ENCODE measurements around the gene TIMP2. TPM values are rescaled to one million over a fixed set of nuclear protein-coding genes. Genes with fewer than 3 reads are reported as not detected.

The TIMP2 gene
- total and polyA plus RNA-seq, 2 donors from 2014 or later: 72.1 to 172 TPM

DNA sequence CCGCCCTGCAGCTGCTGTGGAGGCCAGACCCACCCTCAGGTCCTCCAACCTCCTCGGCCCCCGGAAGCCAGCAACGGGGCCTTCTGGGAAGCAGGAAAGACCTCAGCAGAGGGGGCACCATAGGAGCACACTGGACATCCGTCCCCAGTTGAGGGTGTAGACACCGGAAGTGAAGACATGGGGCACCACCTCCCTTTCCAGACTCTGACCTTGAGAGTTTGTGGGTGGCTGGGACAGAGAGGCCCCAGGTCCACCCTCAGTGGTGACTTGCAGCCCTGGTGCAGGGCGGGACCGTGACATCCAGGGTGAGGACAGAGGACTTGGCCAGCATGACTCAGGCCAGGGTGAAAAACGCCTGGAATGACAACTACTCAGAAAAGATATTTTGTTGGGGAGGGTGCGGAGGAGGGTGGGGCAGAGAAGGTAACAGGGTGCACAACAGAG lies 42.1 kb downstream of the TIMP2 start:
- peaks cover 0 to 29% (median 4%) of the 10 kb centered on the region in 3 donors for H3K4me1 ChIP-seq (ENCODE audit: control insufficient read depth in 2 of 3, insufficient read depth in 2 of 3, low read depth in 1 of 3, low read length in 3 of 3)
- no peak for FAIRE-seq
- peak overlapping the region in 1 of 3 donors; percentile 51 for H3K9ac ChIP-seq (ENCODE audit: low read length in 3 of 3)

DNA sequence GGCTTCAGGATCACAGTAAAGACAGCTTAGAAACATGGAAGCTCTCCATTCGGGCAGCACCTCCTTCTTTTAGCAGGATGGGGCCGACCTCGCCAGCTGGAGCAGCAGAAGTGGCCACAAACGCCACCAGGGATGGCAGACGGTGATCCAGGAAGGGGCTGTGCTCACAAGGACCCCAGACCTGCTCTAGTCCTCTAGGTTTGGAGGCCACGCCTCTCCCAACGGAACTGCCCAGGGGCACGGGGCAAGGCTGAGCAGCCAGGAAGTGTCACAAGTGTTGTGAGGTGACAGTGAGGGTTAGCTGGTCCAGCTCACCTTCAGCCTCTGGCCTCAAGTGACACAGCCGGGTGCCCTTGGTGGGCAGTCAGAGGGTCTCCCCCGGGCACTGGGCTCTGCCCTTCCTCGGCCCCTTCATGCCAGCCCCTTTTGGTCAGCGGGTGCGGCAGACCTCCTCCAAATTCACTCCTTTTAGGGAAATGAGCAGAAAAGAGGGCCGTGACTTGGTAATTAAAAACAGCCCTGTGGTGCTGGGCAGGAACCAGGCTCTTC lies 42.6 kb downstream of the TIMP2 start:
- FAIRE-seq (no peak), DNase-seq (peak in 1 of 5 donors; percentile 82)
- H3K4me1 ChIP-seq (ENCODE audit: control insufficient read depth in 2 of 3, insufficient read depth in 2 of 3, low read depth in 1 of 3, low read length in 3 of 3): peaks cover 0 to 29% (median 4%) of the 10 kb centered on the region in 3 donors
- H3K36me3 ChIP-seq (ENCODE audit: control insufficient read depth in 2 of 3, insufficient read depth in 3 of 3, low read length in 3 of 3): no peaks in the 10 kb centered on the region
- H3K9ac ChIP-seq (ENCODE audit: low read length in 3 of 3): peak overlapping the region in 1 of 3 donors; percentile 51
- H3K4me3 ChIP-seq (ENCODE audit: low read length in 3 of 3): no peak overlapping the region
- peak overlapping the region; percentile 77 to 91 for H3K27ac ChIP-seq (ENCODE audit: low read depth in 2 of 2, low read length in 2 of 2)
- no peaks in the 10 kb centered on the region for H3K9me3 ChIP-seq (ENCODE audit: control insufficient read depth in 2 of 3, insufficient read depth in 1 of 3, low read length in 3 of 3)
- H3K27me3 ChIP-seq (ENCODE audit: control insufficient read depth, insufficient read depth, low read length): no peaks in the 10 kb centered on the region
- intact Hi-C loops (cut with DNase I): no loop called here
- TF ChIP-seq, protein P1, sequence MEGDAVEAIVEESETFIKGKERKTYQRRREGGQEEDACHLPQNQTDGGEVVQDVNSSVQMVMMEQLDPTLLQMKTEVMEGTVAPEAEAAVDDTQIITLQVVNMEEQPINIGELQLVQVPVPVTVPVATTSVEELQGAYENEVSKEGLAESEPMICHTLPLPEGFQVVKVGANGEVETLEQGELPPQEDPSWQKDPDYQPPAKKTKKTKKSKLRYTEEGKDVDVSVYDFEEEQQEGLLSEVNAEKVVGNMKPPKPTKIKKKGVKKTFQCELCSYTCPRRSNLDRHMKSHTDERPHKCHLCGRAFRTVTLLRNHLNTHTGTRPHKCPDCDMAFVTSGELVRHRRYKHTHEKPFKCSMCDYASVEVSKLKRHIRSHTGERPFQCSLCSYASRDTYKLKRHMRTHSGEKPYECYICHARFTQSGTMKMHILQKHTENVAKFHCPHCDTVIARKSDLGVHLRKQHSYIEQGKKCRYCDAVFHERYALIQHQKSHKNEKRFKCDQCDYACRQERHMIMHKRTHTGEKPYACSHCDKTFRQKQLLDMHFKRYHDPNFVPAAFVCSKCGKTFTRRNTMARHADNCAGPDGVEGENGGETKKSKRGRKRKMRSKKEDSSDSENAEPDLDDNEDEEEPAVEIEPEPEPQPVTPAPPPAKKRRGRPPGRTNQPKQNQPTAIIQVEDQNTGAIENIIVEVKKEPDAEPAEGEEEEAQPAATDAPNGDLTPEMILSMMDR (IDR thresholded peaks at IDR 0.05; ENCODE audit: borderline replicate concordance, extremely low read depth, insufficient read depth): no peak

More for the DNA sequence above, 42.1 kb downstream of the TIMP2 start:
- peak overlapping the region; percentile 77 to 91 for H3K27ac ChIP-seq (ENCODE audit: low read depth in 2 of 2, low read length in 2 of 2)
- H3K9me3 ChIP-seq (ENCODE audit: control insufficient read depth in 2 of 3, insufficient read depth in 1 of 3, low read length in 3 of 3): no peaks in the 10 kb centered on the region
- no peaks in the 10 kb centered on the region for H3K36me3 ChIP-seq (ENCODE audit: control insufficient read depth in 2 of 3, insufficient read depth in 3 of 3, low read length in 3 of 3)
- no peaks in the 10 kb centered on the region for H3K27me3 ChIP-seq (ENCODE audit: control insufficient read depth, insufficient read depth, low read length)
- TF ChIP-seq, protein P1 (IDR thresholded peaks at IDR 0.05; ENCODE audit: borderline replicate concordance, extremely low read depth, insufficient read depth): no peak
- DNase-seq: peak in 1 of 5 donors; percentile 94
- intact Hi-C loops (cut with DNase I): no loop called here
- no peak overlapping the region for H3K4me3 ChIP-seq (ENCODE audit: low read length in 3 of 3)

GRCh38 chr17:78879635-78880186 lies 45.5 kb downstream of the TIMP2 start:
- peaks cover 0 to 29% (median 6%) of the 10 kb centered on the region in 3 donors for H3K4me1 ChIP-seq (ENCODE audit: control insufficient read depth in 2 of 3, insufficient read depth in 2 of 3, low read depth in 1 of 3, low read length in 3 of 3)
- intact Hi-C loops (cut with DNase I): no loop called here

More at GRCh38 chr17:78879635-78880186, 45.5 kb downstream of the TIMP2 start:
- H3K36me3 ChIP-seq (ENCODE audit: control insufficient read depth in 2 of 3, insufficient read depth in 3 of 3, low read length in 3 of 3): no peaks in the 10 kb centered on the region
- DNase-seq (peak; percentile 70 to 93 (median 88)), FAIRE-seq (no peak)
- peak overlapping the region; percentile 61 to 89 for H3K27ac ChIP-seq (ENCODE audit: low read depth in 2 of 2, low read length in 2 of 2)
- H3K9ac ChIP-seq (ENCODE audit: low read length in 3 of 3): peak overlapping the region in 1 of 3 donors; percentile 58
- TF ChIP-seq, protein P1 (IDR thresholded peaks at IDR 0.05; ENCODE audit: borderline replicate concordance, extremely low read depth, insufficient read depth): no peak
- H3K27me3 ChIP-seq (ENCODE audit: control insufficient read depth, insufficient read depth, low read length): no peaks in the 10 kb centered on the region
- H3K4me3 ChIP-seq (ENCODE audit: low read length in 3 of 3): no peak overlapping the region
- no peaks in the 10 kb centered on the region for H3K9me3 ChIP-seq (ENCODE audit: control insufficient read depth in 2 of 3, insufficient read depth in 1 of 3, low read length in 3 of 3)

All from kidney (tissue), 14 donors.